ENCODE data around the gene PRKCA.
"Not testable (repeated sequence)": the region's sequence is repeated elsewhere in the genome, so short reads cannot be mapped to it uniquely, and the experiment has no call there.

The PRKCA gene

GRCh38 chr17:66301864-66302741 is at the start of gene PRKCA:
PRKCA (plus strand) TSS chr17:66302613.
- DNase-seq (ENCODE audit: low spot score) = peak; percentile 37

- not testable (repeated sequence) for DNase-seq (ENCODE audit: low spot score)
These were observed 49.0 kb upstream of the PRKCA start for GRCh38 chr17:66253458-66253857.

- DNase-seq (ENCODE audit: low spot score) = no peak
These were observed 47.3 kb upstream of the PRKCA start for GRCh38 chr17:66255112-66255511.

- DNase-seq (ENCODE audit: low spot score) = no peak
These were observed 46.9 kb upstream of the PRKCA start for GRCh38 chr17:66255527-66255971.

- no peak for DNase-seq (ENCODE audit: low spot score)
These were observed 42.1 kb upstream of the PRKCA start for GRCh38 chr17:66260275-66260674.

GRCh38 chr17:66260688-66261087 is 41.7 kb upstream of the PRKCA start:
- no peak for DNase-seq (ENCODE audit: low spot score)

GRCh38 chr17:66262767-66263166 is 39.6 kb upstream of the PRKCA start:
- DNase-seq (ENCODE audit: low spot score) = no peak

GRCh38 chr17:66264696-66265095 is 37.7 kb upstream of the PRKCA start:
- DNase-seq (ENCODE audit: low spot score) = no peak

GRCh38 chr17:66268247-66268927 is 34.0 kb upstream of the PRKCA start:
- no peak for DNase-seq (ENCODE audit: low spot score)

GRCh38 chr17:66270106-66270505 is 32.3 kb upstream of the PRKCA start:
- DNase-seq (ENCODE audit: low spot score) = no peak

- no peak for DNase-seq (ENCODE audit: low spot score)
These were observed 30.9 kb upstream of the PRKCA start for GRCh38 chr17:66271512-66271911.

- no peak for DNase-seq (ENCODE audit: low spot score)
These were observed 29.4 kb upstream of the PRKCA start for GRCh38 chr17:66272811-66273585.

GRCh38 chr17:66273586-66273848 is 28.9 kb upstream of the PRKCA start:
- DNase-seq (ENCODE audit: low spot score) = no peak

GRCh38 chr17:66275651-66276050 is 26.8 kb upstream of the PRKCA start:
- DNase-seq (ENCODE audit: low spot score) = no peak

GRCh38 chr17:66276328-66276937 is 26.0 kb upstream of the PRKCA start:
- no peak for DNase-seq (ENCODE audit: low spot score)

GRCh38 chr17:66277191-66277590 is 25.2 kb upstream of the PRKCA start:
- DNase-seq (ENCODE audit: low spot score) = no peak

GRCh38 chr17:66281661-66282369 is 20.6 kb upstream of the PRKCA start:
- no peak for DNase-seq (ENCODE audit: low spot score)

GRCh38 chr17:66283296-66283934 is 19.0 kb upstream of the PRKCA start:
- DNase-seq (ENCODE audit: low spot score) = no peak

- DNase-seq (ENCODE audit: low spot score) = no peak
These were observed 18.4 kb upstream of the PRKCA start for GRCh38 chr17:66283971-66284370.

- no peak for DNase-seq (ENCODE audit: low spot score)
These were observed 17.3 kb upstream of the PRKCA start for GRCh38 chr17:66285149-66285548.

- no peak for DNase-seq (ENCODE audit: low spot score)
These were observed 14.5 kb upstream of the PRKCA start for GRCh38 chr17:66287911-66288310.

All from hematopoietic multipotent progenitor cell treated with erythropoietin and hydrocortisone succinate and interleukin-3 and kit ligand, for 15 days (in vitro differentiated cells).